Upper lobe of left lung (tissue), 6 donors: ENCODE data around the gene CRABP1. TPM values are rescaled to one million over a fixed set of nuclear protein-coding genes. Genes with fewer than 3 reads are reported as not detected.

Source experiments
- ATAC-seq, 2 donors: fragments of 200-7000 bp; cut with Tn5 transposase; one replicate each; pipeline ENCODE4 v1.9.1; 2022; ENCODE audit warnings: mild to moderate bottlenecking in 2 of 2, moderate library complexity in 2 of 2; ENCODE audit not compliant: low FRiP score in 2 of 2
- DNase-seq, 2 donors: peaks; one replicate each; pipeline ENCODE4 v3.0.0-alpha.2; 2019 to 2020
- H3K27ac ChIP-seq, 4 donors: fragments of 200-600 bp; sonication (generic); one replicate each; pipeline ENCODE4 v1.5.1; 2016 to 2019
- H3K27me3 ChIP-seq, 4 donors: fragments of 200-600 bp; sonication (generic); one replicate each; pipeline ENCODE4 v1.5.1; 2017 to 2019
- H3K36me3 ChIP-seq, 4 donors: fragments of 200-600 bp; sonication (generic); one replicate each; pipeline ENCODE4 v1.5.1; 2016 to 2019
- H3K4me1 ChIP-seq, 4 donors: fragments of 200-600 bp; sonication (generic); one replicate each; pipeline ENCODE4 v1.5.1; 2018 to 2019
- H3K4me3 ChIP-seq, 4 donors: fragments of 200-600 bp; sonication (generic); one replicate each; pipeline ENCODE4 v1.5.1; 2017 to 2019; ENCODE audit warnings: mild to moderate bottlenecking in 2 of 4, moderate library complexity in 1 of 4
- H3K9me3 ChIP-seq, 4 donors: fragments of 200-600 bp; sonication (generic); one replicate each; pipeline ENCODE4 v1.5.1; 2018 to 2019
- EP300 ChIP-seq, 4 donors: sonication (generic); formaldehyde crosslinking; IDR thresholded peaks; one replicate each; pipeline ENCODE4 v1.5.1; 2017; ENCODE audit warnings: antibody characterized with exemption in 4 of 4, control low read depth in 2 of 4
- POLR2A ChIP-seq, 4 donors: fragments of 450-650 bp; IDR thresholded peaks; one replicate each; pipeline ENCODE4 v1.5.1; 2016 to 2017; ENCODE audit warnings: antibody characterized with exemption in 4 of 4, mild to moderate bottlenecking in 2 of 4
- POLR2AphosphoS5 ChIP-seq, 2 donors: sonication (generic); formaldehyde crosslinking; IDR thresholded peaks; one replicate each; pipeline ENCODE4 v1.5.1; 2017; ENCODE audit warnings: antibody characterized with exemption in 2 of 2
- WGBS, 2 donors: methylation state at CpG; one replicate each; pipeline ENCODE4 v1.1.5; 2017 to 2018; 5-methylcytosine and 5-hydroxymethylcytosine counted together
- total RNA-seq, 6 donors: library from RNA; depleted of rRNA in 4 of 6; stranded (reverse); fragments of >200 nt in 4 of 6; gene quantifications; one replicate each; pipeline versions ENCODE4 v1.1.0 to v1.2.1, GENCODE V29; 2016 to 2021
- TF ChIP-seq, protein P1 (sequence below), 6 experiments: fragments of 450-650 bp in 4 of 6; fragments of 200-600 bp in 2 of 6; sonication (generic) in 2 of 6; IDR thresholded peaks; one replicate each; pipeline ENCODE4 v1.5.1; 2016 to 2019; ENCODE audit warnings: antibody characterized with exemption in 6 of 6
- donor health status: DM: no; HTN: no; CAD: no; lungs with moderate emphysema.
- donor health status: DM: no; HTN: yes; CAD: no; lungs with severe emphysema.

Gene CRABP1
- total RNA-seq, 6 donors from 2014 or later, result 0.44 to 0.57 TPM; not detected in 4

DNA sequence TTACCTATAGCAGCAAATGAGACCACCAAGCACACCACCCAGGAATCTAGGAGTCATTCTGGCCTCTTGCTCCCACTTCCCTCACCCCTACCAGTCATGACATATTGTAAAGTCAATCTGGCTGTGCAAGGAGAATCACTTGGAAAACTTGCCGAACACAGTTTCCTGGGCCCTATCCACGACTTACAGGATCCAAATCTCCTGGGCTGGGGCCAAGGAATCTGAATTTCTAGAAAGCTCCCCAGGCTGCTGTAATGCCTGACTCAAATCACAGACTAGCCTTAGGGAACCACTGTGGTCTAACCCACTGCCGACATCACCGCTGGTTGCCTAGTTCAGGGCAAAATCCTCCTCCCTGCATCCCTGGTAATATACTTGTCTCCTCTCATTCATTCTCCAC lies 4.2 kb upstream of the CRABP1 start:
- TF ChIP-seq POLR2A (IDR thresholded peaks at IDR 0.05), result no peak
- no peak for TF ChIP-seq POLR2AphosphoS5 (IDR thresholded peaks at IDR 0.05)
- TF ChIP-seq, protein P1, sequence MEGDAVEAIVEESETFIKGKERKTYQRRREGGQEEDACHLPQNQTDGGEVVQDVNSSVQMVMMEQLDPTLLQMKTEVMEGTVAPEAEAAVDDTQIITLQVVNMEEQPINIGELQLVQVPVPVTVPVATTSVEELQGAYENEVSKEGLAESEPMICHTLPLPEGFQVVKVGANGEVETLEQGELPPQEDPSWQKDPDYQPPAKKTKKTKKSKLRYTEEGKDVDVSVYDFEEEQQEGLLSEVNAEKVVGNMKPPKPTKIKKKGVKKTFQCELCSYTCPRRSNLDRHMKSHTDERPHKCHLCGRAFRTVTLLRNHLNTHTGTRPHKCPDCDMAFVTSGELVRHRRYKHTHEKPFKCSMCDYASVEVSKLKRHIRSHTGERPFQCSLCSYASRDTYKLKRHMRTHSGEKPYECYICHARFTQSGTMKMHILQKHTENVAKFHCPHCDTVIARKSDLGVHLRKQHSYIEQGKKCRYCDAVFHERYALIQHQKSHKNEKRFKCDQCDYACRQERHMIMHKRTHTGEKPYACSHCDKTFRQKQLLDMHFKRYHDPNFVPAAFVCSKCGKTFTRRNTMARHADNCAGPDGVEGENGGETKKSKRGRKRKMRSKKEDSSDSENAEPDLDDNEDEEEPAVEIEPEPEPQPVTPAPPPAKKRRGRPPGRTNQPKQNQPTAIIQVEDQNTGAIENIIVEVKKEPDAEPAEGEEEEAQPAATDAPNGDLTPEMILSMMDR (IDR thresholded peaks at IDR 0.05), result no peak
- no peak for TF ChIP-seq EP300 (IDR thresholded peaks at IDR 0.05)
- no peak for DNase-seq
- Histone ChIP-seq H3K4me3 (no peak overlapping the region), H3K36me3 (no peaks in the 10 kb centered on the region), H3K4me1 (peaks cover 4 to 11% (median 7%) of the 10 kb centered on the region in 4 donors), H3K27me3 (peaks cover 0 to 20% (median 13%) of the 10 kb centered on the region in 4 donors), H3K27ac (no peak overlapping the region), H3K9me3 (no peaks in the 10 kb centered on the region)
- ATAC-seq, result no peak
- 90 to 91% methylated on average over 4 of the region's 4 CpGs for WGBS, 2 donors

DNA sequence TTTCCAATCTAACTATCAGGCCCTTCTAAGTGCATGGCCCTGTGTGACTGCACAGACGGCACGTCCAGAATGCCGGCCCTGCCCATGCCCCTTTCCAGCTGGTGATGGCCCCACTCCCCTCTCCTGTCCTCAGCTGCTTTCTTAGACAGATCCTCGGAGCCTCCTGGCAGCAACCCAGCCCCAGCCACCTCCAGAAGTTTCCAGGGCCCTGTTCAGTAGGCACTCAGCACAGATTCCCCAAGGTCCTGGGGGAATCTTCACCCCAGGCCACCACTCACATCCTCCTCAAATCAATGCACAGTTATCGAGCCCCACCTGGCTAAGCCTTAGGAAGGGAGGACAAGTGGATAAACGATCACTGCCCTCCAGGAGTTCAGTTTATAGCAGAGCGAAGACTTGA lies 1.4 kb upstream of the CRABP1 start:
- Histone ChIP-seq H3K27me3 (peaks cover 0 to 35% (median 19%) of the 10 kb centered on the region in 4 donors), H3K4me1 (peaks cover 4 to 17% (median 7%) of the 10 kb centered on the region in 4 donors), H3K36me3 (no peaks in the 10 kb centered on the region), H3K4me3 (no peak overlapping the region), H3K9me3 (no peaks in the 10 kb centered on the region), H3K27ac (no peak overlapping the region)
- WGBS, 2 donors, result 80 to 81% methylated on average over 7 of the region's 7 CpGs
- ATAC-seq (no peak), DNase-seq (no peak)
- TF ChIP-seq, protein P1 (IDR thresholded peaks at IDR 0.05), result no peak
- TF ChIP-seq POLR2AphosphoS5 (IDR thresholded peaks at IDR 0.05) (no peak), POLR2A (IDR thresholded peaks at IDR 0.05) (no peak), EP300 (IDR thresholded peaks at IDR 0.05) (no peak)

DNA sequence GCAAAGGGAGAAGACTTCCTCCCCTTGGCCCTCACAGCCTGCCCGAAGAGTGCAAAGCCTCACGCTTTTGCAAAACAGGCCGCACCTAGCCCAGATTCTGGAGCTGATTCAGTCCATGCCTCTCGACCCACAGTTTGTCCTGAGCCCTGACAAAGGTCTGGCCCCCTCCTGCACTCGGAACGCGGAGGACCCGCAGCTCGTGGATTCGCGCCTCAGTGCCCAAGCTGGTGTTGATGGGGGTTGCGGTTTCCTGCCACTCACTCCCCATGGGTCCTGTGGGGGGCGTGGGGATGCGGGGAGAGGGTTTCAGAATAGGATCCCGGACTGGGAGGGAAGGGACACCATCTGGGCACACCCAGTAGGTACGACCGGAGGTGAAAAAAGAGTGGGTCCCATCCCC lies 594 bp upstream of the CRABP1 start:
- 37 to 42% methylated on average over 12 to 13 of the region's 17 CpGs for whole genome bisulfite sequencing, 2 donors
- DNase-seq, result no peak
- H3K36me3 ChIP-seq, result no peaks in the 10 kb centered on the region
- TF ChIP-seq POLR2A (IDR thresholded peaks at IDR 0.05) (no peak), EP300 (IDR thresholded peaks at IDR 0.05) (no peak), POLR2AphosphoS5 (IDR thresholded peaks at IDR 0.05) (no peak)
- TF ChIP-seq, protein P1 (IDR thresholded peaks at IDR 0.05), result no peak
- no peak overlapping the region for H3K27ac ChIP-seq
- H3K4me3 ChIP-seq, result no peak overlapping the region
- peaks cover 4 to 17% (median 7%) of the 10 kb centered on the region in 4 donors for H3K4me1 ChIP-seq
- no peaks in the 10 kb centered on the region for H3K9me3 ChIP-seq
- peaks cover 0 to 35% (median 19%) of the 10 kb centered on the region in 4 donors for H3K27me3 ChIP-seq
- ATAC-seq, result no peak

DNA sequence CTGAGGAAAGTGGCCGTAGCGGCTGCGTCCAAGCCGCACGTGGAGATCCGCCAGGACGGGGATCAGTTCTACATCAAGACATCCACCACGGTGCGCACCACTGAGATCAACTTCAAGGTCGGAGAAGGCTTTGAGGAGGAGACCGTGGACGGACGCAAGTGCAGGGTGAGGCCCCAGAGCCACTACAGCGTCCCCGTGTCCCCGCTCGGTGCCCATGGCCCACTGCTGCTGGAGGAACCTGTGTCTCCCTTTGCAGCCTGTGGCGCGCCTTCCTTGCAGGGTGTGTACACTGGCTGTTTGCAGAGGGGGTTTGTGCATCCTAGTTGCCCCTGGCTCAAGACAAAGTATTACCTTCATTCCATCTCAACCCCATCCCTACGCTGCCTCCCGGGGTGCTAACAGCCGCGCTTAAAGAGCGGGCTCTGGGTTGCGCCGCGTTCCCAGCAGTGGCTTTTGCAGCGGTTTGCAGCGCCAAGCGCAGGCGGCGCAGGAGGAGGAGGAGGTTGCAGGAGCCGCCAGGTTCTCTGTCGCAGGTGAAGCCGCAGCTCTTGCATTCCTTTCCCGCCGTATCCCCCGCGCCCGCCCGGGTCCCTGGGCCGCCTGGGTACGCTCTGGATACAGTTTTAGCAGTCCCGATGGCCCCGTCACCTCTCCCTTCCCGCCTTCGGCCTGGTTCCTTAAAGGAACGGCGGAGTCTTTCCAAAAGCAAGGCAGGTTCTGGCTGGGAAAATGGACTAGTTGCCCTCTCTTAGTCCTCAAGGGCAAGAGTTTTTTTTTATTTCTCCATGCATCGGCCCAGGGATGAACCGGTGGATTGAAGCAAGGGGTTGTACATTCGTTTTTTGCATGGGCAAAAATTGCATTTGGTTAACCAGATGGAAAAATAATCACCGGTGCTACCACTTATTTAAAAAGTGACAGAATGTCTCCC lies 1.2 kb downstream of the CRABP1 start:
- 11 to 26% methylated on average over 31 to 47 of the region's 53 CpGs for WGBS, 2 donors
- peak in 1 of 2 donors; percentile 64 for DNase-seq
- no peaks in the 10 kb centered on the region for H3K9me3 ChIP-seq
- no peaks in the 10 kb centered on the region for H3K36me3 ChIP-seq
- H3K27me3 ChIP-seq, result peaks cover 0 to 35% (median 19%) of the 10 kb centered on the region in 4 donors
- no peak overlapping the region for H3K4me3 ChIP-seq
- no peak overlapping the region for H3K27ac ChIP-seq
- no peak for TF ChIP-seq POLR2A (IDR thresholded peaks at IDR 0.05)
- no peak for TF ChIP-seq EP300 (IDR thresholded peaks at IDR 0.05)
- no peak for TF ChIP-seq POLR2AphosphoS5 (IDR thresholded peaks at IDR 0.05)
- TF ChIP-seq, protein P1 (IDR thresholded peaks at IDR 0.05), result no peak
- ATAC-seq, result no peak
- peaks cover 4 to 17% (median 7%) of the 10 kb centered on the region in 4 donors for H3K4me1 ChIP-seq
